ACC112 (cell line): ENCODE results near the gene HS2ST1.

ENCODE experiments used
- H2AFZ ChIP-seq: fragments of 200-600 bp; sonication (generic); one replicate; pipeline ENCODE4 v1.6.0; 2017; ENCODE audit warnings: antibody characterized with exemption, low read length; ENCODE audit not compliant: unreplicated experiment
- H3K27ac ChIP-seq: fragments of 200-600 bp; sonication (generic); 2 replicates; pipeline ENCODE4 v1.5.1; 2014; ENCODE audit warnings: low read depth, mild to moderate bottlenecking, antibody characterized with exemption, low read length, moderate library complexity
- H3K27me3 ChIP-seq: fragments of 200-600 bp; sonication (generic); 2 replicates; pipeline ENCODE4 v1.6.1; 2014; ENCODE audit warnings: mild to moderate bottlenecking, antibody characterized with exemption, low read length, moderate library complexity, mixed read lengths; ENCODE audit not compliant: insufficient read depth
- H3K36me3 ChIP-seq: fragments of 200-600 bp; sonication (generic); 2 replicates; pipeline ENCODE4 v1.6.1; 2016; ENCODE audit warnings: mild to moderate bottlenecking, antibody characterized with exemption, low read length, moderate library complexity, mixed read lengths; ENCODE audit not compliant: insufficient read depth
- H3K4me1 ChIP-seq: fragments of 200-600 bp; sonication (generic); one replicate; pipeline ENCODE4 v1.6.1; 2016; ENCODE audit warnings: low read length, mixed read lengths; ENCODE audit not compliant: insufficient read depth, unreplicated experiment, control insufficient read depth
- H3K4me3 ChIP-seq: fragments of 200-600 bp; sonication (generic); 2 replicates; pipeline ENCODE4 v1.5.1; 2014; ENCODE audit warnings: mild to moderate bottlenecking, low read depth, low read length
- H3K79me2 ChIP-seq: fragments of 200-600 bp; sonication (generic); one replicate; pipeline ENCODE4 v1.6.0; 2016; ENCODE audit warnings: low read length; ENCODE audit not compliant: control insufficient read depth, unreplicated experiment, insufficient read depth

Gene HS2ST1

DNA sequence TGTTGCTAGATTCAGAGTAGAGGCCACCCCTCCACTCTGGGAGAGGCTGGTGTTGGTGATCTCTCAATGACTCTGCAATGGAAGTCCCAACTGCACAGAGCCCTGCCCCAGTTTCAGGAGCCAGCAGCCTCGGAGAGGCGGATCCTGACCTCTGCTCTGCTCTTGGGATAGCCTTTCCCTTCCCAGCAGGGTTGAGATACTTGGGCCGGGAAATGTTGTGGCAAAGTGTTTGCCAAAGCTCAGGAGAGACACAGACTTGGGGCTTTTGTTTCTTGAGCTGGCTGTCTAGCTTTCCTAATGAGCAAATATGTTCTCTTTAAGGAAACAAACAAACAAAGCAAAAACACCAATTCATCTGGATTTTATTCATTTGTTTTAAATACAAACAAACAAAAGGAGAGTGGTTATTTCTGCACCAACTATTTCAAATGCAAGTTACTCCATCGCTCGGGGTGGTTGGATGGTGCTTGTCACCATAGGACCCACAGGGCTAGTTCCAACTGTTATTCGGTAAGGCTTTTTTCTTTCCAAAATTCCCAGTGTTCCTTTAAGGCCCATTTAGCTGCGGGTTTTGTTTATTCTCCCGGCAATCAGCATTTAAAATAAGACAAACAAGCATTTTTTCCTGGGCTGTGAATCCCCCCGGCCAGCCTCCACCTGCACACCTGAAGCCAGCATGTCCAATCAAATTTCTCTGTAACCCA lies 220.3 kb downstream of the HS2ST1 start:
- Histone ChIP-seq H3K4me3 (no peak overlapping the region), H3K4me1 (no peaks in the 10 kb centered on the region), H3K79me2 (no peaks in the 10 kb centered on the region), H3K27me3 (no peaks in the 10 kb centered on the region), H3K27ac (no peak overlapping the region), H2AFZ (no peak overlapping the region), H3K36me3 (no peaks in the 10 kb centered on the region)

DNA sequence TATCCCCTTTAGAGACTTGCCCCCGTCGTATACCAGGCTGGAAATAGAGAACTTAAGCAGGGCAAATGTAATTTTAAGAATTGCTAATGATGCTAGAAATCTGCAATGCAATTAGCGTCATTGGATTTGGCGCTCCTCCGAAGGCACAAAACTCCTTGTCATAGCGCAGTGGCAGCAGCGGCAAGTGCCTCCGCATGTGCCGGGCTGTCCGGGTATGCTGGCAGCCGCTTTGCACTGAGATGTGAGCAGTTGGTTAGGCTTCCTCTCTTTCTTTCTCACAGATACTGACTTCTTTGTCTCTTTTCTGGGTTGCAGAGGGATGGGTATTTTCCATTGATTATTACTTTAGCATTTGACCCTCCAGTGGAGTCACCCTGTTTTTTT lies 220.9 kb downstream of the HS2ST1 start:
- Histone ChIP-seq H2AFZ (no peak overlapping the region), H3K4me3 (no peak overlapping the region), H3K27ac (no peak overlapping the region), H3K79me2 (no peaks in the 10 kb centered on the region), H3K4me1 (no peaks in the 10 kb centered on the region), H3K27me3 (no peaks in the 10 kb centered on the region), H3K36me3 (no peaks in the 10 kb centered on the region)

DNA sequence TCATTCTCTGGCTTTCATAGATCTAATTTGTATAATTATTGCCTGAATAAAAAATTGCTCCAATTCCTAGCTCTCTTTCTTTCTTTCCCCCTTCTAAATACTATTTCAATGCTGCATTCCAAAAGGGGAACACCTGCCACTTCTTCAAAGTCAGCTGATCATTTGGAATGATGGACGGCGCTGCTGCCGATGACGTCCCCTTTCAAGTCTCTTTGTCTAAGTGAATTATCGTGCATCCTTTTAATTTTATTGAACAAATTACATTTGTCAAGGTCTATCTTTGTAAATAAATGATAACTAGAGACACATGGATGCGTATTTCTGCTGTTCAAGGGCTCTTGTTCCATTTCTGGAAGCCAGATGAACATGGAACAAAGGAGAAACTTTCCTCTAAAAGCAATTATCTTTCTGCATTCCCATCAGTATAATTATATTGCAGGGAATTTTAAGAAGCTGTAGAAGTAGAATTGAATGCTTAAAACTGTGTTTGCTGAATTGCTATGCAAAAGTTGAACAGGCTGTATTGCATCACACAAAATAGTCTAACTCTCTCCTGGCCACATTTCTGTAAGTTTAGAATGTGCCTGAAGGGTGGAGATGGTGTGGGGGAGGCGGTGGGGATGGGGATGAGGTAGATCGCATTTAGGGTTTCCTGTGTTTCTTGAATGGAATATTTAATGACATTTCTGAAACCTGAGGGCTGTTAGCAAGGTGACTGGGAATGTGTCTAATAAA lies 222.3 kb downstream of the HS2ST1 start:
- H2AFZ ChIP-seq, result no peak overlapping the region
- no peak overlapping the region for H3K27ac ChIP-seq
- H3K36me3 ChIP-seq, result no peaks in the 10 kb centered on the region
- no peak overlapping the region for H3K4me3 ChIP-seq
- H3K27me3 ChIP-seq, result no peaks in the 10 kb centered on the region
- H3K4me1 ChIP-seq, result no peaks in the 10 kb centered on the region
- H3K79me2 ChIP-seq, result no peaks in the 10 kb centered on the region

DNA sequence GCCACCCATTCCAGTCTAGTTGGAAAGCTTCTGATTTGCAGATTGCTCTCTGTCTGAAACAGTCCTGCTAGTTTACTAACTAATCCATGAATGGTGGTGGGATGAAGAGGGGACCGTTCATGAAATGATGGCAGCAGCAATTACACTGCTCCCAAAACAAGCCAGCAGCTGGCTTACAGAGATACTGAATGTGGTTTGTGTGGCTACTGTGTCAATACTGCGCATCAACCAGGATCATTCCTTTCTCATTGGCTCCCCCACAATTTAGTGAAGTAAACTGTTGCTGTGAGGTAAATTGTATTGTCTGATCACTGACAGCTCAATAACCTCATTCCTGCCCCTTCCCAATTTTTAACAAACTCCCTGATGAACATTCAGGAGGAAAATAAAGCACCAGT lies 222.9 kb downstream of the HS2ST1 start:
- H3K4me3 ChIP-seq, result no peak overlapping the region
- no peaks in the 10 kb centered on the region for H3K36me3 ChIP-seq
- no peaks in the 10 kb centered on the region for H3K4me1 ChIP-seq
- no peak overlapping the region for H2AFZ ChIP-seq
- H3K79me2 ChIP-seq, result no peaks in the 10 kb centered on the region
- H3K27ac ChIP-seq, result no peak overlapping the region
- no peaks in the 10 kb centered on the region for H3K27me3 ChIP-seq

DNA sequence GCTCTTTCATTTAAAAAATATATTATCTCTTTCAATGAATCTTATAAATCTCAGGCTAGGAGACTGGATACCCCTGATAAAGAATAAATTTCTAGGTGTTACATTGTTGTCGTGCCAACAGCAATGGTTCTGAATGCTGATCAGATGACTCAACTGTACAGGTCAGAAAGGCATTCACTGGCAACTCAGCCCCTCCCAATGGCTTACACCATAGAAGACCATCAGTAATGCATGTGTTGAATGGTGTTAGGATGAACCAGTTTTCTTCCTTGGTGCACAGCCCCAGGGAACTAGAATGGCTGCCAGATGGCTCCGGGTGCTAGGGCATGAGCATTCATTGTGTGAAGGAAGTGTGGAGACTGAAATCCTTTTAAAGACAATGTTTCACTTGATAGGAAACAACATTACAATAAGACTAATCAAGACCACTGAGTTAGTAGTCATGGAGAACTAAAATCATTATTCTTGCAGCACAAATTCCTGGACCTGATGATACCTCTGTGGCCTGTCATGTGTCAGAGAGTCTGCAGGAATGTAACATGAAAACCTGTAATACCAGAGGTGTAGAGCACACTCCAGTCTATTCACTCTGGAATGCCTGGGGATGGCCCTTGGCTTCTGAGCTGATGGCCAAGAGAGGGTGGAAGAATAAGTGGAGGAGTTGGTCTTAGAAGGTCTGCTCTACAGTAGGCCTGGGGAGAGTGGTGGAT lies 226.6 kb downstream of the HS2ST1 start:
- Histone ChIP-seq H3K27ac (no peak overlapping the region), H3K4me3 (no peak overlapping the region), H3K27me3 (peaks cover 5% of the 10 kb centered on the region), H3K4me1 (no peaks in the 10 kb centered on the region), H3K79me2 (no peaks in the 10 kb centered on the region), H2AFZ (no peak overlapping the region), H3K36me3 (no peaks in the 10 kb centered on the region)

DNA sequence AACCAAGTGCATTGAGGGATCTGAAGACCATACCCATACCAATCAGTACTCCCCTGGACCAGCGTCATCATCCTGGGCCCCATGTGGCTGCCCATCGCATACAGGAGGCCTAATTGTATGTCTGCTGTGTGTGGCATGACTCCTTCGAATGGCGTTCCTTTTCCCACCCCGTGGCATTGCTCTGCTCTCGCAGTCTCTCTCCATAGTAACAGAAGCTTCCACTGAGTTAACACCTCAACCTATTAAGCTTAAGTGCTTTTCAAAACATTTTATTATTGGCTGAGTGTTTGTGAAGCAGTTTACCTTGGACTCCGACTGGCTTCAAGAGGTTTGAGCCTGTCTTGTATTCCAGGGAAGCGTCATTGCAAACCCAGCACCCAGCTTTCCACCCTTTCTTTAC lies 227.1 kb downstream of the HS2ST1 start:
- no peak overlapping the region for H3K27ac ChIP-seq

DNA sequence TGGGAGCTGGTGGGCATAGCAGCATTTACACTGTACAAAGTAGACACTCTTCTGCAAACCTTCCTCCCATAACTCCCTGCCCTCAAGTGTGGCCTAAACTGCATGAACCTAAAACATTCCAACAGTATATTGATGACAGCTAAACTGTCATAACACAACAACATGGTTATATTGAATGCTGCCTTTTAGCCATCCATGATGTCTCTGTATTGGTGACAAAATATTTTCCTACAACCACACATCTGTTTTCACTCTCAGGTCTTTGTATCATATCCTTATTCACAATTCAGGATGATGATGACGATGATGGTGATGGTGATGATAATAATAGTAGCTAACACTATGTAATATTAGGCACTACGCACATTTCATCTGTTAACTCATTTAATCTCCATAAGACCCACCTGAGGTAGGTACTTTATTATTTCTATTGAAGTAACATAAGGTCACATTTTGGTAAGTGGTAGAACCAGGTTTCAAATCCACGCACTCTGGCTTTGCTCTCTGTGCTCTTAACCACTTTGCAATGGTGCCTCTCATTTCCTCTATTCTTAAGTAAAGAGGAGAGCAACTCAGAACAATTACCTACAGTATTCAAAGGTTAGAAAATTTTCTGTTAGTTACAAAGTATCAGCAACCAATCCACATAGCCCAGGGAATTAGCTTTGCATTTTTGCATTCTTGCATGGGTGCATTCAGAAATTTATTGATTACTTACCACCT lies 229.1 kb downstream of the HS2ST1 start:
- no peaks in the 10 kb centered on the region for H3K79me2 ChIP-seq
- H3K36me3 ChIP-seq, result no peaks in the 10 kb centered on the region
- no peaks in the 10 kb centered on the region for H3K4me1 ChIP-seq
- no peak overlapping the region for H3K27ac ChIP-seq
- no peak overlapping the region for H2AFZ ChIP-seq
- H3K27me3 ChIP-seq, result peaks cover 9% of the 10 kb centered on the region
- no peak overlapping the region for H3K4me3 ChIP-seq

More for the DNA sequence above, 227.1 kb downstream of the HS2ST1 start:
- no peaks in the 10 kb centered on the region for H3K79me2 ChIP-seq
- H3K4me3 ChIP-seq, result no peak overlapping the region
- no peaks in the 10 kb centered on the region for H3K4me1 ChIP-seq
- H3K36me3 ChIP-seq, result no peaks in the 10 kb centered on the region
- H3K27me3 ChIP-seq, result peaks cover 9% of the 10 kb centered on the region
- no peak overlapping the region for H2AFZ ChIP-seq

DNA sequence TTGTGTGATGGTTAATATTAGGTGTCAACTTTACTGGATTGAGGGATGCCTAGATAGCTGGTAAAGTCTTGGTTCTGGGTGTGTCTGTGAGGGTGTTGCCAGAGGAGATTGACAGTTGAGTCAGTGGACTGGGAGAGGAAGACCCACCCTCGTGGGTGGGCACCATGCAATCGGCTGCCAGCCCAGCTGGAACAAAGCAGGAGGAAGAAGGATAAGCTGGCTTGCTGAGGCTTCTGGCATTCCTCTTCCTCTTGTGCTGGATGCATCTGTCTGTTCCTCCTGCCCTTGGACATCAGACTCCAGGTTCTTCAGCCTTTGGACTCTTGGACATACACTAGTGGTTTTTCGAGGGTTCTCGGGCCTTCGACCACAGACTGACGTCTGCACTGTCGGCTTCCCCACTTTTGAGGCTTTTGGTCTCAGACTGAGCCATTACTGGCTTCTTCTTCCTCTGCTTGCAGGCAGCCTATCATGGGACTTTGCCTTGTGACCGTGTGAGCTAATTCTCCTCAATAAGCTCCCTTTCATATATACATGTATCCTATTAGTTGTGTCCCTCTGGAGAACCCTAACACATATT lies 230.0 kb downstream of the HS2ST1 start:
- H3K4me3 ChIP-seq, result no peak overlapping the region
- no peaks in the 10 kb centered on the region for H3K4me1 ChIP-seq
- H3K79me2 ChIP-seq, result no peaks in the 10 kb centered on the region
- no peak overlapping the region for H2AFZ ChIP-seq
- peaks cover 9% of the 10 kb centered on the region for H3K27me3 ChIP-seq
- no peak overlapping the region for H3K27ac ChIP-seq
- H3K36me3 ChIP-seq, result no peaks in the 10 kb centered on the region

DNA sequence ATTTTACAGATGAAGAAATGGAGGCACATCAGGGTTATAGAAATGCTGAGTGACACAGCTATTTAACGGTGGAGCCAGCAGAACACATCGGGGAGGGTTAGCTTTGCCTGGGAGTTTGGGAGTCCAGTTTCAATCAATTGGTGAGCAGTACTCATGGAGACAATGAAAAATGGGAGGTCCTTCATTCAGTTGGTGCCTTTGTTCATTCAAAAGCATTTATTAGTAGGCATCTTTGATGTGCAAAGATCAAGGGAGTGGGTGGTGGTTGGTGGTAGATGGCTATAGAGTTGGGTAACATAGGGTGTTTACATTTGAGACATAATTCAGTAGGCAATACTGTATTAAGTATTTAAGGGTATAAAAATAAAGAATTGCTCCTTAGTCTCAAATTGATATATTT lies 230.5 kb downstream of the HS2ST1 start:
- no peak overlapping the region for H3K4me3 ChIP-seq
- H3K4me1 ChIP-seq, result no peaks in the 10 kb centered on the region
- no peak overlapping the region for H3K27ac ChIP-seq
- H3K27me3 ChIP-seq, result peaks cover 9% of the 10 kb centered on the region
- H3K79me2 ChIP-seq, result no peaks in the 10 kb centered on the region
- H3K36me3 ChIP-seq, result no peaks in the 10 kb centered on the region
- no peak overlapping the region for H2AFZ ChIP-seq

DNA sequence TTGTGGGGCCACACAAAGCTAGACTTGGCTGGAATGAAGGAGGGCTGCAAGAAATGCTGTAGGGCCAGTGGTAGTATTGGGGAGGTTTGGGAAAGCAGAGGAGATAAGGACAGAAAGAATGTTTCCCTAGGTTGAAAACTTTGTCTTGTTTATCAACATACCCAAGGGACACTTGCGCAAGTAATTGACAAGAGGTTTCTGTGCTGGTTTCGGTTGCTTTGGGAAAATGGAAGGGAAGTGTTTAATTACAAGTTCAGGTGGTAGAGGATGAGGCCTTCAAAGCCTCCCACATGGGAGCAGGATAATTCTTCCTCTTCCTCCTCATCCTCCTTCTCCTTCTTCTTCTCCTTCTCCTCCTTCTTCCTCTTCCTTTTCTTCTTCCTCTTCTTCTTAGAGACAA lies 232.1 kb downstream of the HS2ST1 start:
- Histone ChIP-seq H3K27me3 (peaks cover 9% of the 10 kb centered on the region), H3K36me3 (no peaks in the 10 kb centered on the region), H3K4me3 (no peak overlapping the region)

More for the DNA sequence above, 232.1 kb downstream of the HS2ST1 start:
- H3K79me2 ChIP-seq, result no peaks in the 10 kb centered on the region
- H3K27ac ChIP-seq, result no peak overlapping the region
- no peaks in the 10 kb centered on the region for H3K4me1 ChIP-seq
- H2AFZ ChIP-seq, result no peak overlapping the region
